GM18858 (cell line): ENCODE data around the gene ITGBL1.
A peak's percentile ranks its signal among the peaks of the same experiment; 100 is the strongest.
"Not testable (repeated sequence)": the region's sequence is repeated elsewhere in the genome, so short reads cannot be mapped to it uniquely, and the experiment has no call there.

ENCODE experiments used
- ATAC-seq: cut with Tn5 transposase; IDR thresholded peaks from one replicate; pipeline ENCODE4 v1.9.1; 2021; ENCODE audit not compliant: unreplicated experiment

The ITGBL1 gene

GRCh38 chr13:101499406-101499805 is 46.9 kb downstream of the ITGBL1 start:
- ATAC-seq = no peak

- no peak for ATAC-seq
These were observed 50.1 kb downstream of the ITGBL1 start for GRCh38 chr13:101502618-101503017.

DNA sequence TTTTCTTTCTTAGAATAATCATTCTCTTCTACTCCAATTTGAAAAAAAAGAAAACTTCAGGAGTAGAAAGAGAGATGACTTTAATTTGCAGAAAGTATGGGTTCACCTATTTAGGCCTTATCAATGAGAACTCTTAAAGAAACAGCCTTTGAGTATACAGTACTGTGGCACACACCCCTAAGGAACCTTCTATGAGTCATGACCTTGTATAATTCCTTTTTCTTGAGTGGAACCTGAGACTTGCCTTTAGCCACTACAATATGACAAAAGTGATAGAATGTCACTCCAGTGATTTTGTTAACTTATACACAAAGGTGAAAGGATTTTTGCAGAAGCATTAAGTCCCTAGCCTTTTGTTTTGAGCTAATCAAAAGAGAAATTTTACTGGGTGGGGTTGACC is 58.7 kb downstream of the ITGBL1 start:
- ATAC-seq = no peak

DNA sequence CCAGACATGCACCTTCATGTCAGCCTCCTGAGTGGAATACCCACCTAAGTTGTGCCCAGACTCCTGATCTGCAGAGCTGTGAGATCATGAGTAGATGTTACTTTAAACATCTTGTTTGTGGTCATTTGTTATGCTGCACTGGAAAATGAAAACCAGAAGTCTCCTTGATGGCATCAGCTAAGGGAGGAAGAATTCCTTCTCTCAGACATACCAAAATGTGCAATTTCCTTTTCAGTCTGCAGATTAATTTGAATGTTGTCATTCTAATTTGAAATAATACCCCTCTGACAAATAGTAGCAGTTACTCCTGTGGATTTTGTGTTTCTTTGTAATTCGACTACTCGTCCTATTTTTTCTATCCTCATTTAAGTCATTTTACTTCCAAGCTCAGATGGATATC is 59.3 kb downstream of the ITGBL1 start:
- no peak for ATAC-seq

GRCh38 chr13:101512650-101513049 is 60.2 kb downstream of the ITGBL1 start:
- no peak for ATAC-seq

- ATAC-seq = no peak
These were observed 61.6 kb downstream of the ITGBL1 start for GRCh38 chr13:101514100-101514499.

- no peak for ATAC-seq
These were observed 62.3 kb downstream of the ITGBL1 start for GRCh38 chr13:101514695-101515275.

- ATAC-seq = no peak
These were observed 63.0 kb downstream of the ITGBL1 start for GRCh38 chr13:101515504-101515903.

GRCh38 chr13:101516262-101516661 is 63.8 kb downstream of the ITGBL1 start:
- ATAC-seq = no peak

DNA sequence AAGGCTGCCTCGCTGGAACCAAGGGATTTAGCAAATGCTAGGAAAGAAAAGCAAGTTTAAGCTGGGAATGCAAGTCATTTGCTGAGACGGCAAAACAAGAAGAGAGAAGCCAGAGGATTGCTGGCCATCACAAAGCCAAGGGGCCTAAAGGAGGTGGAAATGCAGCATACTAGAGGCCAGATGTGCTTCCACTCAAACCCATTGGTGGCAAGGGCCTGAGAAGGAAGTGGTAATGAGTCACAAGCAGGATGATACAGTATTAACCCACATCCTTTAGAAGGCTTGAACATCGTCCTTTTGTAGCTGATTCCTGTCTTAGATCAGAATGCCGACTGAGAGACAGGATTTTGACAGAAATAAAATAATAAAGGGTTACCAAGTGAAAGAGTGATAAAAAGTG is 68.2 kb downstream of the ITGBL1 start:
- peak; percentile 71 for ATAC-seq

DNA sequence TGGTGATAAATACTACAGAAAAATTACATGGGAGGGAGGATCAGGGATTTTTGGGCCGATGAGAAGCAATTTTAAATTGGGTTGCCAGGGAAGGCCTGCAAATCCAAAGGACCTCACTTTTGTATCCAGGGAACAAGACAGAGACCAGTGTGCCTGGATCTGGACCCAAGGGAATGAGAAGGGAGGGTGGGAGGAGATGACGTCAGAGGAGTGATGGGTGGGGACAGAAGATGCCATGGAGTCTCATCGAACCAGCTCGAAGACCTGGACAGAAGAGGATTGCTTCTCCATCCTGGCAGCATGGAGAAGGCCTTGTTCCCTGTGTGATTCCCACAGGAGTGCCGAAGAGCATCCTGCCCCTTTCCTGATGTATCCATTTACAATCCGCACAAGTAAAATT is 68.9 kb downstream of the ITGBL1 start:
- ATAC-seq = no peak

GRCh38 chr13:101522607-101523006 is 70.1 kb downstream of the ITGBL1 start:
- no peak for ATAC-seq

DNA sequence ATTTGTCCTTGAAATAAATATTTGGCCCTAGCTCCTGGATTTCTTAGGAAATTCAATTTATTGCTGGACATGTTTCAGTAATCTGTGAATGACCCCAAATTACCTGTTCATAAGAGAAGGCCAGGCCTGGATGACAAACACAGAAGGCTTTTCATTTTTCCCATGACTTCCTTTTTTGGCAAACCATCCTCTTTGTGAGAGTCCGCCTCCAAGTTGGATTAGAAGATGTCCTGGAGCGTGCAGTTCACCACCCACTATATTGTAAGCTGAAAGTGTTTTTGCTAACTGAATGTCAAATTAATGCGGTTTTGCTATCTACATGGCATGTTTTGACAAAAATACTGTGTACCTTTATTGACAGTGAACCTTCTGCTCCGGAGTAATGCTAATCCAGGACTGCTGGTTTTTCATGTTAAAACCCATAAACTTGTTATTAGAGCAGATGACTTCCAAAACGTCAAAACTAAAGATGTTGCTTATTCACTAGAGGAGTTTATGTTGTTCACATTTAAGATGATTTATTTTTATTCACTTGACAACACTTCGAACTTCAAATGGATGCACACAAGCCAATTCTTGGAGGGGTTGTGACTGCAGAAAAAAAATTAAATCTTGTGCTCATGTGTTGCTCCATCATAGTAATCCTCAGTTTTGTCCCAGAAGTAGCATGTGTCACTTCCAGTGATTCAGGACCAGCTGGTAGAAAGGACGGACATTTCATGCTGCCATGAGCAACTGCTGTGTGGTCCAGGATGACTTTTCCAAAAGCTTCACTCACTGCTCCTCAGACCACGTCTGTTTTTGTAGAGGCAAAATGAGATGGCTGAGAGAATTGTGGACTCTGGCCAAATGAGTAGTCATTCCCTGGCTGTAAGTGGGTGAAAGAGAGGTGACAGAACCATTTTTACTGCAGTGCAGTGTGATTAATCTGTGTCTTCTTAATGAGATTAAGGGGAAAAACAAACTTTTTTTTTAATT is 71.0 kb downstream of the ITGBL1 start:
- no peak for ATAC-seq

DNA sequence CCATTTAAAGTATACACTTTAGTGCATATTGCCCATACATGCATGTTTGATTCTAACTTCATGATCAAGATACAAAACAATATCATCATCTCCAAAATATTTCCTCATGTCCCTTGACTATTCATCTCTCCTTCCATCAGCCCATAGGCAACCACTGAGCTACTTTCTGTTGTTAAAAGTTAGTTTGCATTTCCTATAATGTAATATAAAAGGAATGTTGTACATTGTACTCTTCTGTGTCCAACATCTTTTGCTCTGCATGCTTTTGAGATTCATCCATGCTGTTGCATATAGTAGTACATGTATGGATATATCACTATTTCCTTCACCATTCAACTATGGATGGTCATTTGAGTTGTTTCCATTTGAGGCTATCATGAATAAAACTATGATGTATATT is 74.7 kb downstream of the ITGBL1 start:
- no peak for ATAC-seq

DNA sequence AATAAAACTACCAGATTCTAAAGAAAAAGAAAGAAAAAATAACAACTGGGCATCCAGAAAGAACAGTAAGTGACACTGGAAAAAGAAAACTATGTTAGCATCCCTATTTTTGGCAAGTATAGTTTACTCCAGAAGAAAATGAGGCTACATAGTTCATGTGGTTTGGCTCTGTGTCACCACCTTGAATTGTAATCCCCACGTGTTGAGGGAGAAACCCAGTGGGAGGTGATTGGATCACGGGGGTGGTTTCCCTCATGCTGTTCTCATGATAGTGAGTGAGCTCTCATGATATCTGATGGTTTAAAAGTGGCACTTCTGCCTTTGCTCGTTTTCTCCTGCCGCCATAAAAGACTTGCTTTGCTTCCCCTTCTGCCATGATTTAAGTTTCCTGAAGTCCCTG is 76.9 kb downstream of the ITGBL1 start:
- ATAC-seq = no peak

- no peak for ATAC-seq
These were observed 77.8 kb downstream of the ITGBL1 start for GRCh38 chr13:101530293-101530692.

DNA sequence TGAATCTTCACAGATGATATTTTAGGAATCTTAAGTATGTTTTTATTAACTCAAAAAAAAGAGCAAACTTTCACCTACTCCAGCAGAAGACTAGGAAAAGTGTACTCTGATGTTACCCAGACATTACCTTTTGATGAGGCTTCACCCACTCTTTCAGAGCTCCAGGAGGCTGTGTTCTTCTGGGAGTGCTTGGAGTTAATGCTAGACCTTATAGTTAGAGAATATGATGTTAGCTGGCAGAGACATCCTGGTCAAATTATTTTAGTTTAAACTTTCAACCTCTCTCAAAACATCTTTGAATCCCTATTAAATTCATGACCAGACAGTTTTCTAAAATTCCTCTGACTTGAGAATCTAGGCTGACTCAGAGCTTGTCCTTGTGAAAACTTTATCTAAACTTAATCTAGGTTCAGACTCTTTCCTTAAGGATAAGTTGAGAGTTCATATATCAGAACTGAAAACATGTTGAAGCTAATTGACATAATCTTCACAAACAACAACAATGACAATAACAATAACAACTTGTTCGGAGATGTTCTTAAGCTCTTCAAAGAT is 82.8 kb downstream of the ITGBL1 start:
- ATAC-seq = no peak

DNA sequence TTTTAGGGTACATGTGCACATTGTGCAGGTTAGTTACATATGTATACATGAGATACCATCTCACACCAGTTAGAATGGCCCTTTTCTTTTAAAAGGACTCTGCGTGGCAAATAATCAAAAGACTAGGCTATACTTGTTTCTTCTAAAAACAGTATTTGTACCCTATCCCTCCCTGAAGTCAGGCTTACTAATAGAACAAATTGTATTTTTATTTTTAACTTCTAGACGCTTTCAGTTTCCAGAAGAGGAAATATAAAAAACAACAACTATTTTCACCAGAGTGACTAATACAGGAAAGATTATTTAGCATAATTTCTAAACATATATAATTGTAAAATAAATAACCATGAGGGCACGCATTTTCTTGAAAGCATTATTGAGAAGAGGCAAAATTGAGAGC is 83.6 kb downstream of the ITGBL1 start:
- no peak for ATAC-seq

GRCh38 chr13:101544544-101544943 is 92.1 kb downstream of the ITGBL1 start:
- ATAC-seq = not testable (repeated sequence)

- ATAC-seq = no peak
These were observed 92.5 kb downstream of the ITGBL1 start for GRCh38 chr13:101544979-101545378.

DNA sequence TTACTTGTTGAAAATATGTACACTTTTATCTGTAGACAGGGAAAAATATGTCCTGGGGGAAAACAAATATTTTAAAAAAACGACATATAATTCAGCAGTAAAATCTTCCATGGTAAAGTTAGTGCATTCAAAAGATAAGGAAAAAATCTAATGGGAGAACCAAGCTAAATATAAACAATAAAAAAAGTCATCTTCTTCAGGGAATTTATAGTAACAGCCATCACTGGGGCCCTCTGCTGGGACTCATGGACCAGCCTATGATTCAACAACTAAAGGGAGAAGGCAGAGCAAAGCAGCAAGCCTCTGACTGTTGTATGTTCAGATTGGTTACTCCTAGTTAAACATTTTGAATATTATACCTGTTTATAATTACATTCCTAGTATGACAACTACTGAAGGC is 93.0 kb downstream of the ITGBL1 start:
- no peak for ATAC-seq

DNA sequence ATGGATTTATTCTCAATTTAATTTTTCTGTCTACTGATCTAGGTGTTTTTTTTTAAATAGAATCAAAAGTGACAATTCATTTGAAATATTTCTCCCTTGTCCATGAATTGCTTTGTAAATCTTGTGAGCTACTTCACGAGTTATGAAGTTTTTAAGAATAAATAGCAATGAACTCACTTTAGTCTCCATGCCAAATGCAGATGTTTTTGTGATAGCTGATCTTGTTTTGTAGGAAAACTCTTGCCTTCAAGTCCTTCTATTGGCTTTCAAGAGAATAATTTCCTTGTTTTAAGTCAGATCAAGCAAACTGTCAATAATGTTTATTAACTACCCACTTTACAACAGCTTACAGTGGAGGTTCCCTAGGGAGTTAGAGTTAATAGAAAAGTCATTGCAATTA is 99.8 kb downstream of the ITGBL1 start:
- no peak for ATAC-seq
